Heart left ventricle (tissue), 16 donors: Measurements from ENCODE around the gene RNF183. TPM values are rescaled to one million over a fixed set of nuclear protein-coding genes. Genes with fewer than 3 reads are reported as not detected.

ENCODE experiments used
- ATAC-seq, 4 donors: fragments of 200-7000 bp; cut with Tn5 transposase; one replicate each; pipeline ENCODE4 v1.9.1; 2020 to 2022; ENCODE audit warnings: moderate library complexity in 4 of 4, mild to moderate bottlenecking in 3 of 4, moderate number of reproducible peaks in 1 of 4
- DNase-seq, 5 donors: peaks; one replicate each; pipeline ENCODE4 v3.0.0-alpha.2; 2020
- H3K27ac ChIP-seq, 12 donors: fragments of 200-600 bp; sonication (generic) in 4 of 12; one replicate each; pipeline versions ENCODE4 v1.5.0 to v1.8.0; 2016 to 2022; ENCODE audit warnings: mild to moderate bottlenecking in 2 of 12
- H3K27me3 ChIP-seq, 9 donors: fragments of 200-600 bp; sonication (generic) in 2 of 9; one replicate each; pipeline versions ENCODE4 v1.5.1 to v1.8.0; 2016 to 2022; ENCODE audit warnings: mild to moderate bottlenecking in 3 of 9
- H3K36me3 ChIP-seq, 9 donors: fragments of 200-600 bp; sonication (generic) in 2 of 9; one replicate each; pipeline versions ENCODE4 v1.5.0 to v1.8.0; 2018 to 2022; ENCODE audit warnings: mild to moderate bottlenecking in 2 of 9
- H3K4me1 ChIP-seq, 12 donors: fragments of 200-600 bp; sonication (generic) in 4 of 12; one replicate each; pipeline versions ENCODE4 v1.5.0 to v1.8.0; 2016 to 2022; ENCODE audit warnings: mild to moderate bottlenecking in 3 of 12
- H3K4me3 ChIP-seq, 12 donors: fragments of 200-600 bp; sonication (generic) in 4 of 12; one replicate each; pipeline versions ENCODE4 v1.5.0 to v1.8.0; 2017 to 2022; ENCODE audit warnings: mild to moderate bottlenecking in 9 of 12, moderate library complexity in 4 of 12
- H3K9me3 ChIP-seq, 12 donors: fragments of 200-600 bp; sonication (generic) in 4 of 12; one replicate each; pipeline versions ENCODE4 v1.5.0 to v1.8.0; 2016 to 2022; ENCODE audit warnings: mild to moderate bottlenecking in 1 of 12
- POLR2A ChIP-seq, 2 donors: fragments of 450-650 bp; IDR thresholded peaks; one replicate each; pipeline ENCODE4 v1.6.1; 2017; ENCODE audit warnings: antibody characterized with exemption in 2 of 2, mild to moderate bottlenecking in 2 of 2, moderate library complexity in 2 of 2
- WGBS, 4 donors: extraction: QIAGEN DNeasy Blood & Tissue Kit in 2 of 4; methylation state at CpG; one replicate each; pipeline versions ENCODE4 v1.1.5 to v1.1.7; 2013 to 2018; 5-methylcytosine and 5-hydroxymethylcytosine counted together
- intact Hi-C, 10 donors: fragments of 100-400 bp; cut with DNase I; formaldehyde crosslinking; loops; one replicate each; pipeline versions ENCODE4 v1.11.1 to v1.14.2; 2022
- polyA plus RNA-seq, 2 donors: library from polyadenylated mRNA; stranded (reverse); fragments of 200-250 nt; gene quantifications; one replicate each; pipeline ENCODE4 v1.2.3, GENCODE V29; 2013
- total RNA-seq, 9 donors: library from RNA; depleted of rRNA in 2 of 9; stranded (reverse); fragments of >200 nt in 2 of 9; fragmentation: NEBNext Ultra II Directional in 3 of 9; extraction: Animal tissue kit (Norgen Biotek cat#: 25700) in 3 of 9; gene quantifications; one replicate each; pipeline versions ENCODE4 v1.1.0 to v1.2.4, GENCODE V29; 2016 to 2023
- TF ChIP-seq, protein P1 (sequence below), 12 donors: fragments of 200-600 bp; sonication (generic) in 4 of 12; IDR thresholded peaks; one replicate each; pipeline versions ENCODE4 v1.5.0 to v1.8.0; 2018 to 2022; ENCODE audit warnings: antibody characterized with exemption in 12 of 12, mild to moderate bottlenecking in 5 of 12
- donor health status: ischemic (EF 13 %, LVEDD 7.1; RV severe dilation, severe dysfunction).
- donor health status: healthy with polysubstance abuse.
- donor health status: DM: no; HTN: yes; CAD: no.
- donor health status: DM: no; HTN: no; CAD: no.
- donor health status: ischemic (EF 25% LVEDD 6.9; RV normal size, moderate dysfunction).
- donor health status: ischemic (EF 25% LVEDD 5.7; RV mildly dilated, moderate dysfunction).
- donor health status: healthy.
- donor health status: DM: yes; HTN: yes; CAD: no.
- donor health status: ischemic (EF 35%, LVEDD 5.7; RV mildly dilated, moderate dysfunction).
- donor health status: nonischemic (EF 11% LVEDD 7.7; RV severe dilation, severe dysfunction).
- donor health status: DM: yes; HTN: yes; CAD: no.
- donor health status: PGD.
- donor health status: ischemic (EF 29% LVEDD 5.4; RV normal size, mild dysfunction).
- donor health status: nonischemic (EF 23%, LVEDD 6.1; RV moderate dilation, normal function).

RNF183 gene
- total and polyA plus RNA-seq, 11 donors, result 0.04 TPM; not detected in 10

DNA sequence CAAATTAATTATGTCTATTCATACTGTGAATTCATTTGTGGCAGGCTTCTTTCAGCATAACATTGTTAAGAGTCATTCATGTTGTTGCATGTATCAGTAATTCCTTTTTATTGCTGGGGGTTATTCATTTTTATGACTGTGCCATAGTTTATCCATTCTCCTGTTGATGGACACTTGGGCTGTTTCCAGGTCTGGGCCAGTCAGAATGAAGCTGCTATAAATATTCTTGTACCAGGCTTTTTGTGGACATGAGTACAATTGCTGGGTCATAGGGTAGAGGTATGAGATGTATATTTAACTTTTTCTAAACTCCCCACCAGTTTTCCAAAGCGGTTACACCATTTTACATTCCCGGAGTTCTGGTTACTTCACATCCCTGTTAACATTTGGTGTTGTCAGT, 14.1 kb downstream of the RNF183 start:
- intact Hi-C loops, result loop anchor here in 1 of 10 donors (5.0 kb wide), 1 partner anchor 97 kb away; no protein-coding TSS in a partner anchor
- WGBS, 4 donors, result 82 to 93% (median 85%) methylated on average over 2 of the region's 2 CpGs
- Histone ChIP-seq H3K27ac (peak overlapping the region in 5 of 12 donors; percentile 13 to 39 (median 15)), H3K9me3 (no peaks in the 10 kb centered on the region), H3K27me3 (no peaks in the 10 kb centered on the region), H3K36me3 (peaks cover 0 to 100% (median 98%) of the 10 kb centered on the region in 9 donors), H3K4me1 (peaks cover 0 to 13% (median 0%) of the 10 kb centered on the region in 12 donors), H3K4me3 (no peak overlapping the region)
- DNase-seq (no peak), ATAC-seq (peak; percentile 55 to 75 (median 66))
- TF ChIP-seq POLR2A (IDR thresholded peaks at IDR 0.05), result no peak
- TF ChIP-seq, protein P1, sequence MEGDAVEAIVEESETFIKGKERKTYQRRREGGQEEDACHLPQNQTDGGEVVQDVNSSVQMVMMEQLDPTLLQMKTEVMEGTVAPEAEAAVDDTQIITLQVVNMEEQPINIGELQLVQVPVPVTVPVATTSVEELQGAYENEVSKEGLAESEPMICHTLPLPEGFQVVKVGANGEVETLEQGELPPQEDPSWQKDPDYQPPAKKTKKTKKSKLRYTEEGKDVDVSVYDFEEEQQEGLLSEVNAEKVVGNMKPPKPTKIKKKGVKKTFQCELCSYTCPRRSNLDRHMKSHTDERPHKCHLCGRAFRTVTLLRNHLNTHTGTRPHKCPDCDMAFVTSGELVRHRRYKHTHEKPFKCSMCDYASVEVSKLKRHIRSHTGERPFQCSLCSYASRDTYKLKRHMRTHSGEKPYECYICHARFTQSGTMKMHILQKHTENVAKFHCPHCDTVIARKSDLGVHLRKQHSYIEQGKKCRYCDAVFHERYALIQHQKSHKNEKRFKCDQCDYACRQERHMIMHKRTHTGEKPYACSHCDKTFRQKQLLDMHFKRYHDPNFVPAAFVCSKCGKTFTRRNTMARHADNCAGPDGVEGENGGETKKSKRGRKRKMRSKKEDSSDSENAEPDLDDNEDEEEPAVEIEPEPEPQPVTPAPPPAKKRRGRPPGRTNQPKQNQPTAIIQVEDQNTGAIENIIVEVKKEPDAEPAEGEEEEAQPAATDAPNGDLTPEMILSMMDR (IDR thresholded peaks at IDR 0.05), result no peak

DNA sequence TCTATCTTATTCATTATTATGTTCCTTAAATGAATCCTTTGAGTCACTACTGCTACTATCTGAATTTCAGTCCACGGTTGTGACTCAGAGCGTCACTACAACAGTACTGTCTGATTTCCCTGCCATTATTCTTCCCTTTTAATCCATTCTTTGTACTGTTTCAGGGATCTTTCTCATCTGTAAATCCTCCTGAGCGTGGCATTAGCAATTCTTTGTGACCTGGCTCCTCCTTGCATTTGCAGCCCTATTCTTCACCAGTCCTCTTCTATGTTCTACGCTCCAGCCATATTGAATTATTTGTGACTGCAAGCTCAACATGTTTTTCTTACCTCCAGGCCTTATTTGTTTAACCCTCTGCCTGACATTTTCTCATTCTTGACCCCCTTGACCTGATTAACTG, 21.8 kb downstream of the RNF183 start:
- Histone ChIP-seq H3K9me3 (no peaks in the 10 kb centered on the region), H3K27ac (no peak overlapping the region), H3K4me3 (no peak overlapping the region), H3K4me1 (peaks cover 0 to 15% (median 5%) of the 10 kb centered on the region in 12 donors), H3K36me3 (peaks cover 0 to 97% (median 92%) of the 10 kb centered on the region in 9 donors), H3K27me3 (no peaks in the 10 kb centered on the region)
- DNase-seq (no peak), ATAC-seq (no peak)
- intact Hi-C loops, result no loop called here
- TF ChIP-seq, protein P1 (IDR thresholded peaks at IDR 0.05), result no peak
- TF ChIP-seq POLR2A (IDR thresholded peaks at IDR 0.05), result no peak
- WGBS, 4 donors, result 95 to 97% (median 96%) methylated on average over 4 of the region's 4 CpGs

DNA sequence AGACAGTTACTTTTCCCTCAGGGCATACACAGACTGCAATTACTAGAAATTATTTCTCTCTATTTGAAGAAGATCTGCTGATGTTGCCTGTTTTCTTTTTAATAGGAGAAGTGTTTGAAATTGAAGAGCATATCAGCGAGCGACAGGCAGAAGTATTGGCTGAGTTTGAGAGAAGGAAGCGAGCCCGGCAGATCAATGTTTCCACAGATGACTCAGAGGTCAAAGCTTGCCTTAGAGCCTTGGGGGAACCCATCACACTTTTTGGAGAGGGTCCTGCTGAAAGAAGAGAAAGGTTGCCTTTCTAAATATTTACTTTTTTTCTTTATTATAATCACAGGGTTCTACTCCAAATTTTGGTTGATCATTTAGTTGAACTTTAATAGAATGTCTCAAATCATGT, 24.3 kb downstream of the RNF183 start:
- TF ChIP-seq, protein P1 (IDR thresholded peaks at IDR 0.05), result no peak
- TF ChIP-seq POLR2A (IDR thresholded peaks at IDR 0.05), result no peak
- Histone ChIP-seq H3K4me1 (peaks cover 4 to 30% (median 16%) of the 10 kb centered on the region in 12 donors), H3K27ac (no peak overlapping the region), H3K36me3 (peaks cover 0 to 72% (median 67%) of the 10 kb centered on the region in 9 donors), H3K4me3 (no peak overlapping the region), H3K9me3 (no peaks in the 10 kb centered on the region), H3K27me3 (no peaks in the 10 kb centered on the region)
- ATAC-seq (no peak), DNase-seq (no peak)
- intact Hi-C loops, result loop anchor here in 9 of 10 donors (10.0 kb wide), 9 partner anchors 54 to 386 kb away; partner anchors contain the start of genes ALAD (in 4 of the 9), FKBP15 (in 3 of the 9), SLC31A1 (in 3 of the 9) and BSPRY (in 1 of the 9)
- WGBS, 4 donors, result 87 to 94% (median 91%) methylated on average over 4 of the region's 4 CpGs

DNA sequence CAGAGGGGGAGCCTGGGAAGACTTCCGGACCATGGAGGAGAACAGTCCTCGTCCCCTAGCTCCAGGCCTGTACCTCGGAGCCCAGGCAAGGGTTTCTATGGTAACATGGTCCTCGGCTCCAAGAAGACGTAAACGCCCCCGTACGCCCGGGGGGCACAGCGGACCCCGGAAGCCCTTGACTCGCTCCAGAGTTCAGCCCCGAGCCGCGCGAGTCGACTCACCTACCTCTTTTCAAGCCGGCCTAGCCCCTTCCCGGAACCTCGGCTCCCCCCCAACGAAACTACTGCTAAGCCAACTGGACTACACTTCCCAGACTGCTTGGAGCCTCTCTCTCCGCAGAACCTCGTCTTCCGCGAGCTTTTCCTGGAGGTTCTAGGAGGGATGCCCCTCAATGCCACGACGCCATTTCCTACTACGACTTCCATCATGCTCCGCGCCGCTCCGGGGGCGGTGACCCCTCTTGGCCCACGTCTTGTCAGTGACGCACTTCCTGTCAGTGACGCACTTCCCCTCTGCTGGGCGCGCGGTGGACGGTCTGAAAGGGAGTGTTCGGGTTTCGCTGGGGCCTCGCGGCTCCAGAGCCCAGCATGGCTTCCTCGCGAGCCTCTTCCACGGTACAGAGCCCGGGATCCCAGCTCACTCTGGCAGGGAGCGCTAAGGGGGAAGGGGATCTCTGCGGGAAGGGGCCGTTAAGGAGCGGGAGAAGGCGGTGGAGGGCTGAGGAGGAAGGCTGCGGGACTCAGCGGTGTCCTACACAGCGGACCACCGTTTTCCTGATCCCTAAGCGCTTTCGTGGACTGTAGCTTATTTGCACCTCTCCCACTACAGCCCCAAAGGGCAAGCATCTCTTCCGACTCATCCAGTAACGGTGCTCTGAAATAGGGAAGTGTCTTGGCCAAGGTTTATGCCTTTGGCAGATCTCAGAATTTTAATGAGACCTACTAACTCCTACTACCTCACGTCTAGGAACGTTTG, 27.7 kb downstream of the RNF183 start, which contains the start of the genes CDC26 and PRPF4:
Gene CDC26, minus strand, starts transcription at position 416 of the 975 bp plus-strand sequence. CDS start 3,065 bp downstream, outside the sequence.
Gene PRPF4, plus strand, starts transcription at position 502 of the 975 bp plus-strand sequence. Its CDS starts 86 bp downstream, at position 588.
- TF ChIP-seq, protein P1 (IDR thresholded peaks at IDR 0.05), result peak in 1 of 12 donors; percentile 5
- peak; percentile 60 to 87 for TF ChIP-seq POLR2A (IDR thresholded peaks at IDR 0.05)
- 0 to 1% (median 0%) methylated on average over 34 to 63 of the region's 63 CpGs for WGBS, 4 donors
- Histone ChIP-seq H3K4me1 (peaks cover 4 to 41% (median 19%) of the 10 kb centered on the region in 12 donors), H3K27me3 (no peaks in the 10 kb centered on the region), H3K36me3 (peaks cover 0 to 70% (median 63%) of the 10 kb centered on the region in 9 donors), H3K27ac (peak within 1 kb of the TSS; percentile 69 to 96 (median 94)), H3K4me3 (peak within 1 kb of the TSS; percentile 48 to 93 (median 76)), H3K9me3 (no peaks in the 10 kb centered on the region)
- intact Hi-C loops, result loop anchor here in 9 of 10 donors (2.0 to 10.0 kb wide), 11 partner anchors 51 to 389 kb away; partner anchors contain the start of genes ALAD (in 4 of the 9), FKBP15 (in 4 of the 9), SLC31A1 (in 4 of the 9) and C9orf43 (in 2 of the 9)
- DNase-seq (peak; percentile 97 to 98 (median 97)), ATAC-seq (peak; percentile 98 to 99 (median 98))
